SK-N-SH (cell line): Measurements from ENCODE around the gene ASTN2. TPM values are rescaled to one million over a fixed set of nuclear protein-coding genes. Genes with fewer than 3 reads are reported as not detected.

Experiments
- CTCF ChIA-PET: fragments of 300-600, 350-600 bp; formaldehyde crosslinking; extraction: SDS; loops from one replicate; lab custom pipeline; 2021; lab: Yijun Ruan, JAX
- POLR2A ChIA-PET: fragments of 350-600 bp; sonication (Branson Sonifier 250); formaldehyde crosslinking; extraction: SDS; loops from one replicate; lab custom pipeline; 2020; ENCODE audit warnings: antibody characterized with exemption, inconsistent platforms; lab: Yijun Ruan, JAX
- DNase-seq: peaks from one replicate; pipeline ENCODE4 v3.0.0; 2012
- H2AFZ ChIP-seq: fragments of 200-600 bp; sonication (generic); 2 replicates; pipeline ENCODE4 v1.8.1; 2016; ENCODE audit warnings: antibody characterized with exemption, mild to moderate bottlenecking, low read depth
- H3F3A ChIP-seq: fragments of 200-600 bp; sonication (generic); replicated peaks from 2 replicates; pipeline ENCODE3; 2016; ENCODE audit warnings: antibody characterized with exemption, mild to moderate bottlenecking; ENCODE audit not compliant: insufficient read depth
- H3K27ac ChIP-seq, 2 experiments: fragments of 200-500 bp in 1 of 2; fragments of 200-600 bp in 1 of 2; sonication (Bioruptor generic) in 1 of 2; sonication (generic), shearing (Covaris generic) in 1 of 2; 2 replicates each; pipeline versions ENCODE4 v1.5.1 to v1.6.1; 2014 to 2016; ENCODE audit warnings: low read depth in 2 of 2, inconsistent platforms in 1 of 2, low read length in 1 of 2, mild to moderate bottlenecking in 1 of 2, mixed read lengths in 1 of 2
- H3K27me3 ChIP-seq: fragments of 200-600 bp; sonication (generic), shearing (Covaris generic); 2 replicates; pipeline ENCODE4 v1.6.1; 2016; ENCODE audit warnings: mixed run types; ENCODE audit not compliant: insufficient read depth
- H3K36me3 ChIP-seq, 2 experiments: fragments of 200-500 bp in 1 of 2; fragments of 200-600 bp in 1 of 2; sonication (Bioruptor generic) in 1 of 2; sonication (generic) in 1 of 2; replicated peaks in 1 of 2; 2 replicates each; pipeline versions ENCODE3 to v1.5.1; 2014 to 2016; ENCODE audit warnings: low read length in 1 of 2, mild to moderate bottlenecking in 1 of 2; ENCODE audit not compliant: insufficient read depth in 2 of 2, control insufficient read depth in 1 of 2
- H3K4me1 ChIP-seq, 2 experiments: fragments of 200-500 bp in 1 of 2; fragments of 200-600 bp in 1 of 2; sonication (Bioruptor generic) in 1 of 2; sonication (generic), shearing (Covaris generic) in 1 of 2; 2 replicates each; pipeline versions ENCODE4 v1.5.1 to v1.6.1; 2014 to 2016; ENCODE audit warnings: low read depth in 1 of 2, low read length in 1 of 2, mixed run types in 1 of 2; ENCODE audit not compliant: insufficient read depth in 2 of 2, control insufficient read depth in 1 of 2
- H3K4me2 ChIP-seq: fragments of 200-600 bp; sonication (generic), shearing (Covaris generic); 2 replicates; pipeline ENCODE4 v1.6.1; 2017; ENCODE audit warnings: mixed run types
- H3K4me3 ChIP-seq, 2 experiments: fragments of 200-500 bp in 1 of 2; fragments of 200-600 bp in 1 of 2; sonication (Bioruptor generic) in 1 of 2; sonication (generic), shearing (Covaris generic) in 1 of 2; 2 replicates each; pipeline versions ENCODE4 v1.5.1 to v1.8.1; 2014 to 2016; ENCODE audit warnings: low read depth in 2 of 2, inconsistent platforms in 1 of 2, low read length in 1 of 2, mild to moderate bottlenecking in 1 of 2, mixed read lengths in 1 of 2, moderate library complexity in 1 of 2
- H3K79me2 ChIP-seq: fragments of 200-600 bp; sonication (generic); 2 replicates; pipeline ENCODE4 v1.8.1; 2017; ENCODE audit warnings: mild to moderate bottlenecking; ENCODE audit not compliant: insufficient read depth
- H3K9ac ChIP-seq: fragments of 200-600 bp; sonication (generic); 2 replicates; pipeline ENCODE4 v1.6.1; 2017; ENCODE audit warnings: mixed run types
- H3K9me2 ChIP-seq: fragments of 200-600 bp; sonication (generic); 2 replicates; pipeline ENCODE4 v1.6.1; 2017; ENCODE audit warnings: mixed run types
- H3K9me3 ChIP-seq: fragments of 200-600 bp; sonication (generic); 2 replicates; pipeline ENCODE4 v1.6.1; 2017; ENCODE audit warnings: mixed run types, mild to moderate bottlenecking, moderate library complexity
- H4K20me1 ChIP-seq: fragments of 200-600 bp; sonication (generic); 2 replicates; pipeline ENCODE4 v1.6.1; 2017; ENCODE audit warnings: mild to moderate bottlenecking, mixed run types; ENCODE audit not compliant: insufficient read depth
- ELF1 ChIP-seq: IDR thresholded peaks from 2 replicates; pipeline ENCODE4 v1.4.0; 2012
- EP300 ChIP-seq, 2 experiments: IDR thresholded peaks; 2 replicates each; pipeline versions ENCODE4 v1.4.0 to v1.6.1; 2012; ENCODE audit warnings: borderline replicate concordance in 1 of 2, low read depth in 1 of 2, low read length in 1 of 2
- EZH2phosphoT487 ChIP-seq: fragments of 200-600 bp; sonication (generic); IDR thresholded peaks from 2 replicates; pipeline ENCODE4 v1.6.1; 2017; ENCODE audit warnings: low read depth, mixed run types, mild to moderate bottlenecking, antibody characterized with exemption, moderate library complexity, borderline replicate concordance
- FOSL2 ChIP-seq: IDR thresholded peaks from 2 replicates; pipeline ENCODE4 v1.4.0; 2012; ENCODE audit warnings: low read depth, mild to moderate bottlenecking, moderate library complexity, borderline replicate concordance
- JUND ChIP-seq: IDR thresholded peaks from 2 replicates; pipeline ENCODE4 v1.4.0; 2012
- MEF2A ChIP-seq: IDR thresholded peaks from 2 replicates; pipeline ENCODE4 v1.4.0; 2012; ENCODE audit warnings: low read depth, borderline replicate concordance
- MXI1 ChIP-seq: IDR thresholded peaks from 2 replicates; pipeline ENCODE4 v1.6.1; 2012; ENCODE audit warnings: mild to moderate bottlenecking, low read depth, low read length, improper control_type of control experiment
- NRF1 ChIP-seq: IDR thresholded peaks from 2 replicates; pipeline ENCODE4 v1.6.1; 2012; ENCODE audit warnings: low read depth, mild to moderate bottlenecking, low read length
- RXRA ChIP-seq: IDR thresholded peaks from 2 replicates; pipeline ENCODE4 v1.4.0; 2012; ENCODE audit warnings: low read depth, mild to moderate bottlenecking, borderline replicate concordance
- TAF1 ChIP-seq: IDR thresholded peaks from 2 replicates; pipeline ENCODE4 v1.6.1; 2012; ENCODE audit warnings: low read depth, mild to moderate bottlenecking, low read length, moderate library complexity, borderline replicate concordance
- TEAD4 ChIP-seq: IDR thresholded peaks from 2 replicates; pipeline ENCODE4 v1.4.0; 2012; ENCODE audit warnings: mild to moderate bottlenecking, borderline replicate concordance; ENCODE audit not compliant: insufficient read depth
- YY1 ChIP-seq: IDR thresholded peaks from 2 replicates; pipeline ENCODE4 v1.4.0; 2012; ENCODE audit warnings: low read depth, mild to moderate bottlenecking
- ZBTB33 ChIP-seq: IDR thresholded peaks from 2 replicates; pipeline ENCODE4 v1.4.0; 2012; ENCODE audit warnings: low read depth, borderline replicate concordance
- WGBS: methylation state at CpG from one replicate; pipeline ENCODE4 v1.1.6; 2017; ENCODE audit warnings: low lambda C conversion rate; 5-methylcytosine and 5-hydroxymethylcytosine counted together
- polyA plus RNA-seq, 3 experiments: library from polyadenylated mRNA; depleted of rRNA; stranded (reverse); fragments of >200 nt; gene quantifications; 2 replicates each; pipeline ENCODE4 v1.2.3, GENCODE V29; 2012
- TF ChIP-seq, protein P1 (sequence below): IDR thresholded peaks from 2 replicates; pipeline ENCODE4 v1.4.0; 2012; ENCODE audit warnings: low read depth
- TF ChIP-seq, protein P2 (sequence below): IDR thresholded peaks from 2 replicates; pipeline ENCODE4; 2012
- TF ChIP-seq, protein P3 (sequence below): IDR thresholded peaks from 2 replicates; pipeline ENCODE4 v1.6.1; 2012; ENCODE audit warnings: mild to moderate bottlenecking, low read depth, low read length, moderate library complexity
- TF ChIP-seq, protein P4 (sequence below): fragments of 150-350 bp; IDR thresholded peaks from 2 replicates; pipeline ENCODE4 v1.6.1; 2016; ENCODE audit warnings: mild to moderate bottlenecking, low read depth, low read length

The ASTN2 gene
- polyA plus RNA-seq, 1 of the 3 experiments (the other 2 are of a cell fraction), result 6.6 TPM

DNA sequence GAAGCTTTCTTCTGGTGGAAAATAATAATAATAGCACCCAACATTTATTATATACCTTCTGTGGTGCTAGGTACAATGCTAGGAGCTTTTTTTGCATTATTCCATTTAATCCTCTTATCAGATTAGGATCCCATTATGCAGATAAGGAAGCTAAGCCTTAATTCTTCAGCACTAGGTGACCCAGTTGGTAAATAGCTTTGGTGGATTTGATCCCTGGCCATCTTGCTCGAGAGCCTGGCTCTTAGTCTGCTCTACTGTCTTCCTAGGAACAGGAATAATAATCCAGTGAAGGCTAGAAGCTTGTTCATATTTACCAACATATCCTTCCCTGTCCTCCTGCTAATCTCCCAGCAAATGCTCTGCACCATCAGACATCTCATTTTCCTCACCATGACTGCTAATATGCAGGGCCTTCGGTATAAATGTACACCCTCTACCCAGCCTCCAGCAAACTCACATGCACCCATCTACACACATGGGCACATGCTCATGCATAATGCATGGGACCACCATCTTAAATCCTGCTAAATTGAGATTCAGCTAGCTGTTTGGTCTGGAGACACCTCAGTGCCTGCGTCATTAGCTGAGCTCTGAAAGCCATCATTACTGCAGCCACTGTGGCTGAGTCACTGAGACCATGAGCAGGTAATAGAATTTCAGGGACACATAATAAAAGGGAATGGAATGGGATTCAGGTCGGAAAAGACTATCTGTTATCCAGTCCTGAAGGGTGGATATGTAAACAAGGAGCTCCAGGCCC is 640.3 kb downstream of the ASTN2 start:
- TF ChIP-seq ELF1, result no peak
- TF ChIP-seq RXRA, result no peak
- no peak for TF ChIP-seq EZH2phosphoT487
- no peak for TF ChIP-seq YY1
- TF ChIP-seq, protein P1, sequence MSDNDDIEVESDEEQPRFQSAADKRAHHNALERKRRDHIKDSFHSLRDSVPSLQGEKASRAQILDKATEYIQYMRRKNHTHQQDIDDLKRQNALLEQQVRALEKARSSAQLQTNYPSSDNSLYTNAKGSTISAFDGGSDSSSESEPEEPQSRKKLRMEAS, result no peak
- no peak for TF ChIP-seq MXI1
- no peak for TF ChIP-seq EP300 (IDR thresholded peaks at IDR 0.05; ENCODE audit: borderline replicate concordance in 1 of 2, low read depth in 1 of 2, low read length in 1 of 2)
- TF ChIP-seq JUND, result no peak
- TF ChIP-seq MEF2A, result no peak
- ChIA-PET CTCF (interaction anchor here (0.6 to 0.7 kb wide), 2 partner anchors 23 to 82 kb away, joined by 3 read pairs; no protein-coding TSS in a partner anchor), POLR2A (no interaction called here)
- 30% methylated on average over 4 of the region's 4 CpGs for WGBS
- Histone ChIP-seq H3K36me3 (no peaks in the 10 kb centered on the region), H4K20me1 (no peaks in the 10 kb centered on the region), H3K4me3 (no peak overlapping the region), H3K4me1 (no peaks in the 10 kb centered on the region), H3K27me3 (no peaks in the 10 kb centered on the region), H3K9me2 (no peaks in the 10 kb centered on the region), H3F3A (no peaks in the 10 kb centered on the region), H3K9ac (no peak overlapping the region), H3K4me2 (no peak overlapping the region), H3K79me2 (no peaks in the 10 kb centered on the region), H3K9me3 (no peaks in the 10 kb centered on the region), H2AFZ (no peak overlapping the region), H3K27ac (no peak overlapping the region)
- no peak for DNase-seq

DNA sequence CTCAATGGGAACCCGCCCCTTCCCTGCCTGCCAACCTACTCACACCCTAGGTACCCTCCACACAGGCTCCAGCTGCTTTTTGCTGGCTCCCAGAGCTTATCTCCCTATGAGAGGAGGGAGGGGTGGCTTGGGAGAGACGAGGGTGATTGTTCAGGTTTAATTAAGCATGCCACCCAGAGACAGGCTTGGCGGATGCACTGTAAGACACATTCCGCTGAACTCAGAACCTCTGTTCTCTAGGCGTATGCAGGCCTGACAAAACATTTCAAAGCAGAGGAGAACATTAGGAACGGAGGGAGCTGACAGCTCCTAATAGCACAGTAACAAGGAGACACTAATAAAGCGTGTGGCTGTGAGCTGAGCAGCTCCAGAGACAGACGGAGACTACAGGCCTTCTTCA is 647.6 kb downstream of the ASTN2 start:
- Histone ChIP-seq H3K36me3 (no peaks in the 10 kb centered on the region), H3K4me3 (no peak overlapping the region), H3K4me2 (no peak overlapping the region), H3K4me1 (peaks cover 0 to 3% of the 10 kb centered on the region in 2 experiments; a peak in 1 of 4 replicates), H3K9me3 (no peaks in the 10 kb centered on the region), H3K27me3 (no peaks in the 10 kb centered on the region), H3K9me2 (no peaks in the 10 kb centered on the region), H2AFZ (no peak overlapping the region), H3K79me2 (no peaks in the 10 kb centered on the region), H3K27ac (no peak overlapping the region), H4K20me1 (no peaks in the 10 kb centered on the region), H3K9ac (no peak overlapping the region), H3F3A (no peaks in the 10 kb centered on the region)
- WGBS, result 47% methylated on average over 8 of the region's 8 CpGs
- DNase-seq, result peak; percentile 16
- POLR2A ChIA-PET, result no interaction called here
- CTCF ChIA-PET, result no interaction called here
- TF ChIP-seq NRF1 (no peak), FOSL2 (no peak), EP300 (IDR thresholded peaks at IDR 0.05; ENCODE audit: borderline replicate concordance in 1 of 2, low read depth in 1 of 2, low read length in 1 of 2) (no peak), TAF1 (no peak), TEAD4 (no peak), ZBTB33 (no peak)
- TF ChIP-seq, protein P2, sequence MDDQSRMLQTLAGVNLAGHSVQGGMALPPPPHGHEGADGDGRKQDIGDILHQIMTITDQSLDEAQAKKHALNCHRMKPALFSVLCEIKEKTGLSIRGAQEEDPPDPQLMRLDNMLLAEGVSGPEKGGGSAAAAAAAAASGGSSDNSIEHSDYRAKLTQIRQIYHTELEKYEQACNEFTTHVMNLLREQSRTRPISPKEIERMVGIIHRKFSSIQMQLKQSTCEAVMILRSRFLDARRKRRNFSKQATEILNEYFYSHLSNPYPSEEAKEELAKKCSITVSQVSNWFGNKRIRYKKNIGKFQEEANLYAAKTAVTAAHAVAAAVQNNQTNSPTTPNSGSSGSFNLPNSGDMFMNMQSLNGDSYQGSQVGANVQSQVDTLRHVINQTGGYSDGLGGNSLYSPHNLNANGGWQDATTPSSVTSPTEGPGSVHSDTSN, result no peak
- TF ChIP-seq, protein P3, sequence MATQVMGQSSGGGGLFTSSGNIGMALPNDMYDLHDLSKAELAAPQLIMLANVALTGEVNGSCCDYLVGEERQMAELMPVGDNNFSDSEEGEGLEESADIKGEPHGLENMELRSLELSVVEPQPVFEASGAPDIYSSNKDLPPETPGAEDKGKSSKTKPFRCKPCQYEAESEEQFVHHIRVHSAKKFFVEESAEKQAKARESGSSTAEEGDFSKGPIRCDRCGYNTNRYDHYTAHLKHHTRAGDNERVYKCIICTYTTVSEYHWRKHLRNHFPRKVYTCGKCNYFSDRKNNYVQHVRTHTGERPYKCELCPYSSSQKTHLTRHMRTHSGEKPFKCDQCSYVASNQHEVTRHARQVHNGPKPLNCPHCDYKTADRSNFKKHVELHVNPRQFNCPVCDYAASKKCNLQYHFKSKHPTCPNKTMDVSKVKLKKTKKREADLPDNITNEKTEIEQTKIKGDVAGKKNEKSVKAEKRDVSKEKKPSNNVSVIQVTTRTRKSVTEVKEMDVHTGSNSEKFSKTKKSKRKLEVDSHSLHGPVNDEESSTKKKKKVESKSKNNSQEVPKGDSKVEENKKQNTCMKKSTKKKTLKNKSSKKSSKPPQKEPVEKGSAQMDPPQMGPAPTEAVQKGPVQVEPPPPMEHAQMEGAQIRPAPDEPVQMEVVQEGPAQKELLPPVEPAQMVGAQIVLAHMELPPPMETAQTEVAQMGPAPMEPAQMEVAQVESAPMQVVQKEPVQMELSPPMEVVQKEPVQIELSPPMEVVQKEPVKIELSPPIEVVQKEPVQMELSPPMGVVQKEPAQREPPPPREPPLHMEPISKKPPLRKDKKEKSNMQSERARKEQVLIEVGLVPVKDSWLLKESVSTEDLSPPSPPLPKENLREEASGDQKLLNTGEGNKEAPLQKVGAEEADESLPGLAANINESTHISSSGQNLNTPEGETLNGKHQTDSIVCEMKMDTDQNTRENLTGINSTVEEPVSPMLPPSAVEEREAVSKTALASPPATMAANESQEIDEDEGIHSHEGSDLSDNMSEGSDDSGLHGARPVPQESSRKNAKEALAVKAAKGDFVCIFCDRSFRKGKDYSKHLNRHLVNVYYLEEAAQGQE, result no peak
- TF ChIP-seq, protein P4, sequence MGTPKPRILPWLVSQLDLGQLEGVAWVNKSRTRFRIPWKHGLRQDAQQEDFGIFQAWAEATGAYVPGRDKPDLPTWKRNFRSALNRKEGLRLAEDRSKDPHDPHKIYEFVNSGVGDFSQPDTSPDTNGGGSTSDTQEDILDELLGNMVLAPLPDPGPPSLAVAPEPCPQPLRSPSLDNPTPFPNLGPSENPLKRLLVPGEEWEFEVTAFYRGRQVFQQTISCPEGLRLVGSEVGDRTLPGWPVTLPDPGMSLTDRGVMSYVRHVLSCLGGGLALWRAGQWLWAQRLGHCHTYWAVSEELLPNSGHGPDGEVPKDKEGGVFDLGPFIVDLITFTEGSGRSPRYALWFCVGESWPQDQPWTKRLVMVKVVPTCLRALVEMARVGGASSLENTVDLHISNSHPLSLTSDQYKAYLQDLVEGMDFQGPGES, result no peak
